Endothelial cell of umbilical vein (primary cell): Measurements from ENCODE around the gene CACNA1E.

Experiments
- CTCF ChIP-seq, 2 donors: IDR thresholded peaks; 1 replicate in 1 of 2; 2 replicates in 1 of 2; pipeline ENCODE4 v1.5.1; 2011; ENCODE audit warnings: low read length in 2 of 2, mild to moderate bottlenecking in 2 of 2, moderate library complexity in 2 of 2, control low read depth in 1 of 2, inconsistent platforms in 1 of 2, low read depth in 1 of 2; ENCODE audit not compliant: insufficient read depth in 1 of 2; ENCODE audit errors: extremely low read depth in 1 of 2
- EZH2 ChIP-seq: IDR thresholded peaks from 2 replicates; pipeline ENCODE4 v1.6.1; 2012; ENCODE audit warnings: borderline replicate concordance, low read depth, mild to moderate bottlenecking, moderate library complexity, low read length, inconsistent platforms; ENCODE audit not compliant: severe bottlenecking
- FOS ChIP-seq: IDR thresholded peaks from 2 replicates; pipeline ENCODE4 v1.6.1; 2011; ENCODE audit warnings: mild to moderate bottlenecking, low read length, moderate library complexity, borderline replicate concordance; ENCODE audit not compliant: insufficient read depth
- GATA2 ChIP-seq: IDR thresholded peaks from 2 replicates; pipeline ENCODE4 v1.7.0; 2011; ENCODE audit warnings: low read depth, mild to moderate bottlenecking, moderate library complexity, mixed read lengths, low read length; ENCODE audit not compliant: insufficient read length, insufficient read depth
- JUN ChIP-seq: IDR thresholded peaks from 2 replicates; pipeline ENCODE4 v1.6.1; 2011; ENCODE audit warnings: borderline replicate concordance, low read depth; ENCODE audit not compliant: insufficient read length, insufficient read depth
- MAX ChIP-seq: IDR thresholded peaks from 2 replicates; pipeline ENCODE4 v1.6.1; 2011; ENCODE audit not compliant: insufficient read depth, insufficient read length
- MYC ChIP-seq: IDR thresholded peaks from one replicate; pipeline ENCODE4 v1.6.1; 2011; ENCODE audit warnings: mild to moderate bottlenecking, low read depth, low read length
- POLR2A ChIP-seq: IDR thresholded peaks from 2 replicates; pipeline ENCODE4 v1.6.1; 2012; ENCODE audit warnings: low read depth, mild to moderate bottlenecking, control low read depth, low read length
- POLR2AphosphoS5 ChIP-seq: IDR thresholded peaks from 2 replicates; pipeline ENCODE4 v1.6.1; 2012; ENCODE audit warnings: low read depth, mild to moderate bottlenecking, control low read depth, low read length, moderate library complexity; ENCODE audit not compliant: insufficient read depth

- TF ChIP-seq CTCF (IDR thresholded peaks at IDR 0.05; ENCODE audit: extremely low read depth in 1 of 2, insufficient read depth in 1 of 2, low read depth in 1 of 2, low read length in 2 of 2) (no peak), POLR2AphosphoS5 (no peak), MAX (no peak), POLR2A (no peak), JUN (no peak), EZH2 (no peak), FOS (no peak), MYC (no peak), GATA2 (no peak)
Measured at GRCh38 chr1:181630398-181630797, 147.1 kb downstream of the CACNA1E start.
